ENCODE data around the gene SSNA1.

The SSNA1 gene

GRCh38 chr9:137184881-137185660 is 3.4 kb upstream of the SSNA1 start:
- no peak for DNase-seq

GRCh38 chr9:137185921-137186320 is 2.6 kb upstream of the SSNA1 start:
- DNase-seq, result no peak

GRCh38 chr9:137186385-137186784 is 2.1 kb upstream of the SSNA1 start:
- DNase-seq, result no peak

- DNase-seq, result no peak
These were observed 1.1 kb upstream of the SSNA1 start for GRCh38 chr9:137187386-137187785.

GRCh38 chr9:137188086-137188489 is 388 bp upstream of the SSNA1 start:
- DNase-seq, result no peak

- DNase-seq, result no peak
These were observed 1.1 kb downstream of the SSNA1 start for GRCh38 chr9:137189297-137190295.

- DNase-seq, result no peak
These were observed 1.9 kb downstream of the SSNA1 start for GRCh38 chr9:137190315-137190856.

GRCh38 chr9:137191245-137191644 is 2.8 kb downstream of the SSNA1 start:
- no peak for DNase-seq

GRCh38 chr9:137191691-137192447 is 3.4 kb downstream of the SSNA1 start:
- no peak for DNase-seq

GRCh38 chr9:137192448-137192780 is 3.9 kb downstream of the SSNA1 start:
- DNase-seq, result no peak

- no peak for DNase-seq
These were observed 4.4 kb downstream of the SSNA1 start for GRCh38 chr9:137192859-137193258.

GRCh38 chr9:137193771-137194170 is 5.3 kb downstream of the SSNA1 start:
- no peak for DNase-seq

GRCh38 chr9:137194388-137194787 is 5.9 kb downstream of the SSNA1 start:
- DNase-seq, result no peak

- no peak for DNase-seq
These were observed 6.4 kb downstream of the SSNA1 start for GRCh38 chr9:137194909-137195308.

GRCh38 chr9:137195525-137196220 is 7.2 kb downstream of the SSNA1 start:
- DNase-seq, result no peak

- no peak for DNase-seq
These were observed 9.8 kb downstream of the SSNA1 start for GRCh38 chr9:137198051-137198901.

GRCh38 chr9:137198902-137199283 is 10.4 kb downstream of the SSNA1 start:
- DNase-seq, result no peak

GRCh38 chr9:137199411-137200121 is 11.1 kb downstream of the SSNA1 start:
- no peak for DNase-seq

- peak; percentile 99 for DNase-seq
These were observed 12.1 kb downstream of the SSNA1 start, which contains the start of gene TPRN for GRCh38 chr9:137200311-137201204. Gene TPRN (minus strand): TSS chr9:137200741. CDS start chr9:137200711, 30 bp downstream.

All from fibroblast of skin of back (primary cell).